Right lobe of liver (tissue), 6 donors: ENCODE measurements around the gene FXYD1. TPM values are rescaled to one million over a fixed set of nuclear protein-coding genes. Genes with fewer than 3 reads are reported as not detected.

Experiments used
- ATAC-seq, 4 donors: fragments of 200-7000 bp; cut with Tn5 transposase; one replicate each; pipeline ENCODE4 v1.9.1; 2020; ENCODE audit warnings: mild to moderate bottlenecking in 4 of 4, moderate library complexity in 4 of 4
- DNase-seq, 3 donors: peaks; one replicate each; pipeline ENCODE4 v3.0.0-alpha.2; 2020
- H3K27ac ChIP-seq, 3 donors: fragments of 200-600 bp; one replicate each; pipeline ENCODE4 v1.8.0; 2022
- H3K27me3 ChIP-seq, 2 donors: fragments of 200-600 bp; one replicate each; pipeline ENCODE4 v1.8.0; 2022
- H3K36me3 ChIP-seq, 4 donors: fragments of 200-600 bp; sonication (generic) in 1 of 4; one replicate each; pipeline versions ENCODE4 v1.5.1 to v1.8.0; 2017 to 2022; ENCODE audit warnings: control low read depth in 1 of 4
- H3K4me1 ChIP-seq, 4 donors: fragments of 200-600 bp; sonication (generic) in 1 of 4; one replicate each; pipeline versions ENCODE4 v1.5.1 to v1.8.0; 2017 to 2022; ENCODE audit warnings: control low read depth in 1 of 4
- H3K4me3 ChIP-seq, 3 donors: fragments of 200-600 bp; one replicate each; pipeline ENCODE4 v1.8.0; 2022
- H3K9me3 ChIP-seq, 4 donors: fragments of 200-600 bp; sonication (generic) in 1 of 4; one replicate each; pipeline versions ENCODE4 v1.5.1 to v1.8.0; 2017 to 2022; ENCODE audit warnings: control low read depth in 1 of 4
- CTCF ChIP-seq, 4 donors: fragments of 200-600 bp in 3 of 4; fragments of 450-650 bp in 1 of 4; IDR thresholded peaks; one replicate each; pipeline versions ENCODE4 v1.5.1 to v1.8.0; 2016 to 2022; ENCODE audit warnings: antibody characterized with exemption in 4 of 4, mild to moderate bottlenecking in 2 of 4
- POLR2A ChIP-seq: fragments of 450-650 bp; IDR thresholded peaks from one replicate; pipeline ENCODE4 v1.6.1; 2017; ENCODE audit warnings: antibody characterized with exemption, mild to moderate bottlenecking
- WGBS: methylation state at CpG from one replicate; pipeline ENCODE4 v1.1.6; 2018; ENCODE audit warnings: low coverage, low lambda C conversion rate; ENCODE audit not compliant: insufficient coverage; ENCODE audit errors: missing lambda C conversion rate; 5-methylcytosine and 5-hydroxymethylcytosine counted together
- intact Hi-C, 2 donors: fragments of 100-400 bp; cut with DNase I; formaldehyde crosslinking; loops; one replicate each; pipeline versions ENCODE4 v1.11.2 to v1.14.1; 2022
- total RNA-seq, 6 experiments: library from RNA; depleted of rRNA in 2 of 6; stranded (reverse); fragments of >200 nt in 2 of 6; fragmentation: NEBNext Ultra II Directional in 3 of 6; extraction: Animal tissue kit (Norgen Biotek cat#: 25700) in 3 of 6; gene quantifications; one replicate each; pipeline versions ENCODE4 v1.1.0 to v1.2.4, GENCODE V29; 2016 to 2023
- donor health status: DM: no; HTN: yes; CAD: no.
- donor health status: DM: no; HTN: no; CAD: no.
- donor health status: DM: no; HTN: no; CAD: no.
- donor health status: DM: no; HTN: yes; CAD: no.
- donor health status: DM: no; HTN: yes; CAD: no.

FXYD1 gene
- total RNA-seq, 6 experiments from 2014 or later = 38.9 to 263 (median 140) TPM

GRCh38 chr19:35122687-35123551 is 15.7 kb upstream of the FXYD1 start:
- H3K27me3 ChIP-seq = no peaks in the 10 kb centered on the region
- 71% methylated on average over 11 of the region's 19 CpGs for WGBS
- no peak overlapping the region for H3K4me3 ChIP-seq
- intact Hi-C loops = no loop called here
- H3K4me1 ChIP-seq = no peaks in the 10 kb centered on the region
- no peak for ATAC-seq
- DNase-seq = no peak
- no peak for TF ChIP-seq CTCF (IDR thresholded peaks at IDR 0.05)
- no peak for TF ChIP-seq POLR2A
- H3K36me3 ChIP-seq = no peaks in the 10 kb centered on the region
- no peaks in the 10 kb centered on the region for H3K9me3 ChIP-seq
- no peak overlapping the region for H3K27ac ChIP-seq

- no peak overlapping the region for H3K27ac ChIP-seq
- DNase-seq = peak in 1 of 3 donors; percentile 81
Observed at GRCh38 chr19:35123573-35123972, 15.1 kb upstream of the FXYD1 start.

GRCh38 chr19:35124098-35125060 is 14.2 kb upstream of the FXYD1 start:
- no peaks in the 10 kb centered on the region for H3K36me3 ChIP-seq
- intact Hi-C loops = no loop called here
- ATAC-seq (peak; percentile 87 to 97 (median 91)), DNase-seq (peak; percentile 96 to 97 (median 96))
- no peak for TF ChIP-seq CTCF (IDR thresholded peaks at IDR 0.05)
- TF ChIP-seq POLR2A = peak; percentile 86
- no peaks in the 10 kb centered on the region for H3K27me3 ChIP-seq
- no peaks in the 10 kb centered on the region for H3K9me3 ChIP-seq
- H3K4me1 ChIP-seq = no peaks in the 10 kb centered on the region
- 16% methylated on average over 14 of the region's 42 CpGs for WGBS
- H3K4me3 ChIP-seq = peak overlapping the region; percentile 46 to 65 (median 65)
- H3K27ac ChIP-seq = peak overlapping the region; percentile 75 to 82 (median 78)

More at GRCh38 chr19:35123573-35123972, 15.1 kb upstream of the FXYD1 start:
- no peaks in the 10 kb centered on the region for H3K4me1 ChIP-seq
- peak in 1 of 4 donors; percentile 57 for ATAC-seq
- no peaks in the 10 kb centered on the region for H3K36me3 ChIP-seq
- no peak for TF ChIP-seq CTCF (IDR thresholded peaks at IDR 0.05)
- no peak for TF ChIP-seq POLR2A
- no peaks in the 10 kb centered on the region for H3K27me3 ChIP-seq
- no peaks in the 10 kb centered on the region for H3K9me3 ChIP-seq
- intact Hi-C loops = no loop called here
- 45% methylated on average over 5 of the region's 5 CpGs for WGBS
- H3K4me3 ChIP-seq = no peak overlapping the region

GRCh38 chr19:35125270-35125717 is 13.3 kb upstream of the FXYD1 start:
- no peak for ATAC-seq
- WGBS = 81% methylated on average over 4 of the region's 19 CpGs
- no peak overlapping the region for H3K27ac ChIP-seq
- H3K9me3 ChIP-seq = no peaks in the 10 kb centered on the region
- no peaks in the 10 kb centered on the region for H3K27me3 ChIP-seq
- TF ChIP-seq CTCF (IDR thresholded peaks at IDR 0.05) = no peak
- no peak for TF ChIP-seq POLR2A
- intact Hi-C loops = no loop called here
- H3K36me3 ChIP-seq = no peaks in the 10 kb centered on the region
- no peak for DNase-seq
- H3K4me3 ChIP-seq = no peak overlapping the region
- H3K4me1 ChIP-seq = no peaks in the 10 kb centered on the region
